ENCODE data around the gene KLHL30.

The KLHL30 gene

DNA sequence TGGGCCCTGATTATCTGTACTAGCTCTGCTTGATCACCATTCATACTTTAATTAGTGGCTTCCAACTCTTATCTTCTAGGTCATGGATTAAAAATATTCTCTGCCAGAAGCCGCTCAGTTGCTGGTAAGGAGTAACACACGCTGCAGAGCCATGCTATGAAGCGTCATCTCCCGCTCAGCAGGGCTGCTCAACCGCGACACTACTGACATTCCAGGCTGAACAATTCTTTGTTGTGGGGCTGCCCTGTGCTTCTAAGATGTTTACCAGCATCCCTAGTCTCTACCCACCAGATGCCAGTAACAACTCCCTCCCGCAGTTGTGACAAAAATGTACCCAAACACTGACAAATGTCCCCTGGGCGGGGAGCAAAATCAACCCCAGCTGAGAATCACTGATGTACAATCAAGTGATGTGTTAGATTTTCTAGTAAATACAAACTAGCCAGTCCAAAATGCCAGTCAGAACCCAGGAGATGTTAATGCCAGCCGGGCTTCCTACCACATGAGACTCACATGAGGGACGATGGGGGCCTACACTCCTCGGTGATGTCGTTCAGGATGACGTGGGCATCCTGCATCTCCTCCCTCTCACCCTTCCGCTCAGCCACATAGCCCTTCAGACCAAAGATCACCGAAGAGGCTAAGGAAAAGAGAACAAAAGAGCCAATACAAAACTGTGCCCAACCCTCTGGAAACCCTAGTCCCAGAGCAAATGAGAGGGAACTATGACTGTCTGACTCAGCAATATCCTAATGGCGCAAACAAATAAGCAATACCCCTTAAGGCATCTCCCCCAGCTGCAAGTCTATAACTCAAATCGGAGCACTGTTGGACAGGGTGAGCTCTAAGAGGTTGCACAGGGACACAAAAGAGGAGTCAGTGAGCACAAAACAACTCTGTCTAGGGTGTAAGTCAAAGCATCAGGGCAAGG, 49.4 kb downstream of the KLHL30 start:
- no peak for DNase-seq

DNA sequence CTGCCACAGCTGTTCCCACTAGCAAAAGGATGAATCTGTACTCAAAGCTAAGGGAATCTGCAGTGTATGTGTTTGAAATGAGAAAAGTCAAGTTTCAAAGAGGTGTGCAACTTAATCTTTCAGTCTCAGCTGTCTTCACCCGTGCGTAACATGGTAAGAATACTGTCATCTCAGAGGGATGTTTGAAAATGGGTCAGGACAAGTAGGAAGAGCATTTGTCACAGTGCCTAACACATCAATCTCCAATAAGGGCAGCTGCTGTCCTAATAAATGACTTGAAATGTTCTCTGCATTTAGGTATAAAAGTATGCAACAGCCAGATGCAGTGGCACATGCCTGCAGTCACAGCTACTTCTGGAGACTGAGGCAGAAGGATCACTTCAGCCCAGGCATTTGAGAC, 52.0 kb downstream of the KLHL30 start:
- no peak for DNase-seq

Data from stimulated activated CD8-positive, alpha-beta memory T cell treated with anti-CD3 and anti-CD28 coated beads, Interleukin-4, amount 100 ng/mL, for 48 hours (primary cell).